Skeletal muscle tissue (tissue), 4 donors: ENCODE data around the gene RNASE12. TPM values are rescaled to one million over a fixed set of nuclear protein-coding genes. Genes with fewer than 3 reads are reported as not detected.
"Not testable (repeated sequence)": the region's sequence is repeated elsewhere in the genome, so short reads cannot be mapped to it uniquely, and the experiment has no call there.

Source experiments
- H3K27ac ChIP-seq: one replicate; pipeline ENCODE4 v1.7.0; 2013; ENCODE audit warnings: mild to moderate bottlenecking, low read depth, low read length, inconsistent platforms
- H3K27me3 ChIP-seq, 3 donors: one replicate each; pipeline ENCODE4 v1.7.0; 2013; ENCODE audit warnings: low read length in 3 of 3; ENCODE audit not compliant: control insufficient read depth in 3 of 3, insufficient read depth in 3 of 3
- H3K36me3 ChIP-seq, 3 donors: one replicate each; pipeline ENCODE4 v1.7.0; 2013; ENCODE audit warnings: low read length in 3 of 3; ENCODE audit not compliant: control insufficient read depth in 3 of 3, insufficient read depth in 3 of 3
- H3K4me1 ChIP-seq, 3 donors: one replicate each; pipeline ENCODE4 v1.7.0; 2013; ENCODE audit warnings: low read length in 3 of 3, mild to moderate bottlenecking in 3 of 3; ENCODE audit not compliant: control insufficient read depth in 3 of 3, insufficient read depth in 3 of 3
- H3K4me3 ChIP-seq, 3 donors: one replicate each; pipeline ENCODE4 v1.7.0; 2013; ENCODE audit warnings: low read length in 3 of 3
- H3K9ac ChIP-seq, 3 donors: one replicate each; pipeline ENCODE4 v1.7.0; 2013; ENCODE audit warnings: low read length in 3 of 3, mild to moderate bottlenecking in 3 of 3, moderate library complexity in 2 of 3, low read depth in 1 of 3
- H3K9me3 ChIP-seq, 3 donors: one replicate each; pipeline ENCODE4 v1.7.0; 2013; ENCODE audit warnings: low read length in 3 of 3; ENCODE audit not compliant: control insufficient read depth in 3 of 3
- total RNA-seq: library from RNA; depleted of rRNA; stranded (reverse); fragments of >200 nt; gene quantifications from one replicate; pipeline ENCODE4 v1.2.3, GENCODE V29; 2014
- donor health status: Osteomylitis.

RNASE12 gene
- total RNA-seq, 1 donor from 2014 or later = not detected

- peaks cover 0 to 55% (median 45%) of the 10 kb centered on the region in 3 donors for H3K27me3 ChIP-seq
- peak overlapping the region in 2 of 3 donors; percentile 15 to 25 for H3K4me3 ChIP-seq
- H3K27ac ChIP-seq = no peak overlapping the region
- H3K36me3 ChIP-seq = no peaks in the 10 kb centered on the region
- H3K9me3 ChIP-seq = no peaks in the 10 kb centered on the region
- H3K4me1 ChIP-seq = peaks cover 6 to 23% (median 20%) of the 10 kb centered on the region in 3 donors
- H3K9ac ChIP-seq = no peak overlapping the region
These were observed 35.1 kb upstream of the RNASE12 start for GRCh38 chr14:20626274-20626673.

- Histone ChIP-seq H3K36me3 (no peaks in the 10 kb centered on the region), H3K27ac (no peak overlapping the region), H3K9ac (peak overlapping the region in 1 of 3 donors; percentile 3), H3K4me1 (peaks cover 6 to 17% (median 16%) of the 10 kb centered on the region in 3 donors), H3K9me3 (no peaks in the 10 kb centered on the region), H3K4me3 (peak overlapping the region in 2 of 3 donors; percentile 45 to 68), H3K27me3 (peaks cover 0 to 46% (median 42%) of the 10 kb centered on the region in 3 donors)
These were observed 33.4 kb upstream of the RNASE12 start for GRCh38 chr14:20624495-20625070.

- H3K4me3 ChIP-seq = no peak overlapping the region
- H3K36me3 ChIP-seq = no peaks in the 10 kb centered on the region
- H3K4me1 ChIP-seq = peaks cover 6 to 17% (median 16%) of the 10 kb centered on the region in 3 donors
- H3K27ac ChIP-seq = no peak overlapping the region
- H3K9ac ChIP-seq = no peak overlapping the region
- H3K9me3 ChIP-seq = no peaks in the 10 kb centered on the region
- H3K27me3 ChIP-seq = peaks cover 0 to 41% (median 41%) of the 10 kb centered on the region in 3 donors
These were observed 32.6 kb upstream of the RNASE12 start for GRCh38 chr14:20623798-20624197.

- Histone ChIP-seq H3K36me3 (no peaks in the 10 kb centered on the region), H3K4me3 (no peak overlapping the region), H3K27me3 (peaks cover 0 to 37% (median 37%) of the 10 kb centered on the region in 3 donors), H3K9ac (no peak overlapping the region), H3K4me1 (peaks cover 6 to 16% (median 14%) of the 10 kb centered on the region in 3 donors), H3K27ac (no peak overlapping the region), H3K9me3 (no peaks in the 10 kb centered on the region)
These were observed 31.7 kb upstream of the RNASE12 start for GRCh38 chr14:20622816-20623291.

GRCh38 chr14:20620798-20621478, 29.8 kb upstream of the RNASE12 start:
- H3K4me3 ChIP-seq = no peak overlapping the region
- H3K9ac ChIP-seq = no peak overlapping the region

GRCh38 chr14:20619688-20620087, 28.5 kb upstream of the RNASE12 start:
- not testable (repeated sequence) for H3K27ac ChIP-seq, H3K9ac ChIP-seq, H3K4me3 ChIP-seq, H3K4me1 ChIP-seq, H3K36me3 ChIP-seq, H3K9me3 ChIP-seq
- H3K27me3 ChIP-seq = peaks cover 0 to 38% (median 22%) of the 10 kb centered on the region in 3 donors

More at GRCh38 chr14:20620798-20621478, 29.8 kb upstream of the RNASE12 start:
- Histone ChIP-seq H3K27ac (no peak overlapping the region), H3K27me3 (peaks cover 0 to 38% (median 31%) of the 10 kb centered on the region in 3 donors), H3K36me3 (no peaks in the 10 kb centered on the region), H3K9me3 (no peaks in the 10 kb centered on the region), H3K4me1 (peaks cover 6 to 9% (median 8%) of the 10 kb centered on the region in 3 donors)

GRCh38 chr14:20618271-20618749, 27.1 kb upstream of the RNASE12 start:
- H3K4me3 ChIP-seq = no peak overlapping the region
- H3K36me3 ChIP-seq = no peaks in the 10 kb centered on the region
- H3K9ac ChIP-seq = no peak overlapping the region
- no peak overlapping the region for H3K27ac ChIP-seq
- peaks cover 0 to 31% (median 10%) of the 10 kb centered on the region in 3 donors for H3K27me3 ChIP-seq
- H3K4me1 ChIP-seq = peaks cover 2 to 18% (median 8%) of the 10 kb centered on the region in 3 donors
- no peaks in the 10 kb centered on the region for H3K9me3 ChIP-seq

GRCh38 chr14:20617138-20618003, 26.2 kb upstream of the RNASE12 start:
- Histone ChIP-seq H3K4me1 (peaks cover 2 to 14% (median 10%) of the 10 kb centered on the region in 3 donors), H3K27me3 (peaks cover 0 to 21% (median 2%) of the 10 kb centered on the region in 3 donors), H3K9me3 (no peaks in the 10 kb centered on the region), H3K9ac (no peak overlapping the region), H3K27ac (no peak overlapping the region), H3K36me3 (no peaks in the 10 kb centered on the region), H3K4me3 (no peak overlapping the region)

GRCh38 chr14:20615996-20616395, 24.8 kb upstream of the RNASE12 start:
- Histone ChIP-seq H3K4me3 (no peak overlapping the region), H3K36me3 (no peaks in the 10 kb centered on the region), H3K4me1 (peaks cover 2 to 23% (median 11%) of the 10 kb centered on the region in 3 donors), H3K27me3 (peaks cover 0 to 18% (median 2%) of the 10 kb centered on the region in 3 donors), H3K9me3 (no peaks in the 10 kb centered on the region), H3K9ac (no peak overlapping the region), H3K27ac (no peak overlapping the region)
